ENCODE measurements around the gene WDFY3.

WDFY3 gene

GRCh38 chr4:84948056-84948455 lies 18.4 kb downstream of the WDFY3 start:
- peaks cover 4% of the 10 kb centered on the region for H3K36me3 ChIP-seq (ENCODE audit: insufficient read depth, low read length)
- H2AFZ ChIP-seq (ENCODE audit: low read length, unreplicated experiment), result no peak overlapping the region
- H3K79me2 ChIP-seq (ENCODE audit: control insufficient read depth, insufficient read depth, low read length, unreplicated experiment), result peaks cover 82% of the 10 kb centered on the region
- H3K4me3 ChIP-seq (ENCODE audit: low read depth, low read length), result no peak overlapping the region
- peaks cover 17% of the 10 kb centered on the region for H3K4me1 ChIP-seq (ENCODE audit: control insufficient read depth, insufficient read depth, low read length, unreplicated experiment)
- H3K27ac ChIP-seq (ENCODE audit: low read depth, low read length), result no peak overlapping the region
- H3K27me3 ChIP-seq (ENCODE audit: insufficient read depth, low read length), result no peaks in the 10 kb centered on the region

GRCh38 chr4:84944947-84945346 lies 21.5 kb downstream of the WDFY3 start:
- Histone ChIP-seq H3K4me3 (ENCODE audit: low read depth, low read length) (no peak overlapping the region), H3K79me2 (ENCODE audit: control insufficient read depth, insufficient read depth, low read length, unreplicated experiment) (peaks cover 79% of the 10 kb centered on the region), H2AFZ (ENCODE audit: low read length, unreplicated experiment) (no peak overlapping the region), H3K27me3 (ENCODE audit: insufficient read depth, low read length) (no peaks in the 10 kb centered on the region), H3K4me1 (ENCODE audit: control insufficient read depth, insufficient read depth, low read length, unreplicated experiment) (peaks cover 3% of the 10 kb centered on the region), H3K36me3 (ENCODE audit: insufficient read depth, low read length) (peaks cover 27% of the 10 kb centered on the region), H3K27ac (ENCODE audit: low read depth, low read length) (no peak overlapping the region)

- H3K4me1 ChIP-seq (ENCODE audit: control insufficient read depth, insufficient read depth, low read length, unreplicated experiment), result peaks cover 23% of the 10 kb centered on the region
- peaks cover 78% of the 10 kb centered on the region for H3K79me2 ChIP-seq (ENCODE audit: control insufficient read depth, insufficient read depth, low read length, unreplicated experiment)
- H3K27ac ChIP-seq (ENCODE audit: low read depth, low read length), result no peak overlapping the region
- no peaks in the 10 kb centered on the region for H3K27me3 ChIP-seq (ENCODE audit: insufficient read depth, low read length)
- no peak overlapping the region for H3K4me3 ChIP-seq (ENCODE audit: low read depth, low read length)
- H2AFZ ChIP-seq (ENCODE audit: low read length, unreplicated experiment), result no peak overlapping the region
- H3K36me3 ChIP-seq (ENCODE audit: insufficient read depth, low read length), result peaks cover 27% of the 10 kb centered on the region
Observed at GRCh38 chr4:84940960-84941359, 25.5 kb downstream of the WDFY3 start.

- no peak overlapping the region for H2AFZ ChIP-seq (ENCODE audit: low read length, unreplicated experiment)
- H3K27me3 ChIP-seq (ENCODE audit: insufficient read depth, low read length), result no peaks in the 10 kb centered on the region
- H3K27ac ChIP-seq (ENCODE audit: low read depth, low read length), result peak overlapping the region; percentile 72
- H3K4me1 ChIP-seq (ENCODE audit: control insufficient read depth, insufficient read depth, low read length, unreplicated experiment), result peaks cover 23% of the 10 kb centered on the region
- peaks cover 27% of the 10 kb centered on the region for H3K36me3 ChIP-seq (ENCODE audit: insufficient read depth, low read length)
- H3K79me2 ChIP-seq (ENCODE audit: control insufficient read depth, insufficient read depth, low read length, unreplicated experiment), result peaks cover 77% of the 10 kb centered on the region
- H3K4me3 ChIP-seq (ENCODE audit: low read depth, low read length), result no peak overlapping the region
Observed at GRCh38 chr4:84939113-84939512, 27.4 kb downstream of the WDFY3 start.

GRCh38 chr4:84938316-84938715 lies 28.2 kb downstream of the WDFY3 start:
- no peak overlapping the region for H2AFZ ChIP-seq (ENCODE audit: low read length, unreplicated experiment)
- no peaks in the 10 kb centered on the region for H3K27me3 ChIP-seq (ENCODE audit: insufficient read depth, low read length)
- H3K27ac ChIP-seq (ENCODE audit: low read depth, low read length), result peak overlapping the region; percentile 72
- peaks cover 23% of the 10 kb centered on the region for H3K4me1 ChIP-seq (ENCODE audit: control insufficient read depth, insufficient read depth, low read length, unreplicated experiment)
- H3K4me3 ChIP-seq (ENCODE audit: low read depth, low read length), result peak overlapping the region; percentile 2; the same call in 1 of the 2 replicates
- peaks cover 24% of the 10 kb centered on the region for H3K36me3 ChIP-seq (ENCODE audit: insufficient read depth, low read length)
- peaks cover 76% of the 10 kb centered on the region for H3K79me2 ChIP-seq (ENCODE audit: control insufficient read depth, insufficient read depth, low read length, unreplicated experiment)

GRCh38 chr4:84937381-84937977 lies 29.0 kb downstream of the WDFY3 start:
- no peaks in the 10 kb centered on the region for H3K27me3 ChIP-seq (ENCODE audit: insufficient read depth, low read length)
- H3K4me3 ChIP-seq (ENCODE audit: low read depth, low read length), result no peak overlapping the region
- peak overlapping the region; percentile 2; the same call in 1 of the 2 replicates for H3K27ac ChIP-seq (ENCODE audit: low read depth, low read length)
- peaks cover 18% of the 10 kb centered on the region for H3K36me3 ChIP-seq (ENCODE audit: insufficient read depth, low read length)
- no peak overlapping the region for H2AFZ ChIP-seq (ENCODE audit: low read length, unreplicated experiment)
- peaks cover 77% of the 10 kb centered on the region for H3K79me2 ChIP-seq (ENCODE audit: control insufficient read depth, insufficient read depth, low read length, unreplicated experiment)
- peaks cover 28% of the 10 kb centered on the region for H3K4me1 ChIP-seq (ENCODE audit: control insufficient read depth, insufficient read depth, low read length, unreplicated experiment)

- Histone ChIP-seq H3K4me3 (ENCODE audit: low read depth, low read length) (no peak overlapping the region), H3K79me2 (ENCODE audit: control insufficient read depth, insufficient read depth, low read length, unreplicated experiment) (peaks cover 73% of the 10 kb centered on the region), H3K27me3 (ENCODE audit: insufficient read depth, low read length) (no peaks in the 10 kb centered on the region), H3K27ac (ENCODE audit: low read depth, low read length) (no peak overlapping the region), H2AFZ (ENCODE audit: low read length, unreplicated experiment) (no peak overlapping the region), H3K36me3 (ENCODE audit: insufficient read depth, low read length) (peaks cover 6% of the 10 kb centered on the region), H3K4me1 (ENCODE audit: control insufficient read depth, insufficient read depth, low read length, unreplicated experiment) (peaks cover 30% of the 10 kb centered on the region)
Observed at GRCh38 chr4:84936123-84936522, 30.4 kb downstream of the WDFY3 start.

GRCh38 chr4:84932462-84932861 lies 34.0 kb downstream of the WDFY3 start:
- peaks cover 11% of the 10 kb centered on the region for H3K4me1 ChIP-seq (ENCODE audit: control insufficient read depth, insufficient read depth, low read length, unreplicated experiment)
- H3K79me2 ChIP-seq (ENCODE audit: control insufficient read depth, insufficient read depth, low read length, unreplicated experiment), result peaks cover 47% of the 10 kb centered on the region
- H3K27ac ChIP-seq (ENCODE audit: low read depth, low read length), result no peak overlapping the region
- H3K27me3 ChIP-seq (ENCODE audit: insufficient read depth, low read length), result no peaks in the 10 kb centered on the region
- peaks cover 25% of the 10 kb centered on the region for H3K36me3 ChIP-seq (ENCODE audit: insufficient read depth, low read length)
- H3K4me3 ChIP-seq (ENCODE audit: low read depth, low read length), result no peak overlapping the region
- no peak overlapping the region for H2AFZ ChIP-seq (ENCODE audit: low read length, unreplicated experiment)

GRCh38 chr4:84931961-84932360 lies 34.5 kb downstream of the WDFY3 start:
- H3K27ac ChIP-seq (ENCODE audit: low read depth, low read length), result no peak overlapping the region
- no peaks in the 10 kb centered on the region for H3K27me3 ChIP-seq (ENCODE audit: insufficient read depth, low read length)
- H3K4me1 ChIP-seq (ENCODE audit: control insufficient read depth, insufficient read depth, low read length, unreplicated experiment), result peaks cover 7% of the 10 kb centered on the region
- H3K4me3 ChIP-seq (ENCODE audit: low read depth, low read length), result no peak overlapping the region
- peaks cover 28% of the 10 kb centered on the region for H3K36me3 ChIP-seq (ENCODE audit: insufficient read depth, low read length)
- no peak overlapping the region for H2AFZ ChIP-seq (ENCODE audit: low read length, unreplicated experiment)
- H3K79me2 ChIP-seq (ENCODE audit: control insufficient read depth, insufficient read depth, low read length, unreplicated experiment), result peaks cover 45% of the 10 kb centered on the region

GRCh38 chr4:84931274-84931673 lies 35.2 kb downstream of the WDFY3 start:
- Histone ChIP-seq H3K4me3 (ENCODE audit: low read depth, low read length) (no peak overlapping the region), H3K4me1 (ENCODE audit: control insufficient read depth, insufficient read depth, low read length, unreplicated experiment) (peaks cover 7% of the 10 kb centered on the region), H3K79me2 (ENCODE audit: control insufficient read depth, insufficient read depth, low read length, unreplicated experiment) (peaks cover 40% of the 10 kb centered on the region)

GRCh38 chr4:84928089-84928488 lies 38.4 kb downstream of the WDFY3 start:
- no peak overlapping the region for H3K4me3 ChIP-seq (ENCODE audit: low read depth, low read length)
- peaks cover 28% of the 10 kb centered on the region for H3K36me3 ChIP-seq (ENCODE audit: insufficient read depth, low read length)
- no peak overlapping the region for H2AFZ ChIP-seq (ENCODE audit: low read length, unreplicated experiment)
- peaks cover 24% of the 10 kb centered on the region for H3K79me2 ChIP-seq (ENCODE audit: control insufficient read depth, insufficient read depth, low read length, unreplicated experiment)
- H3K4me1 ChIP-seq (ENCODE audit: control insufficient read depth, insufficient read depth, low read length, unreplicated experiment), result peaks cover 7% of the 10 kb centered on the region
- no peaks in the 10 kb centered on the region for H3K27me3 ChIP-seq (ENCODE audit: insufficient read depth, low read length)
- no peak overlapping the region for H3K27ac ChIP-seq (ENCODE audit: low read depth, low read length)

More at GRCh38 chr4:84931274-84931673, 35.2 kb downstream of the WDFY3 start:
- Histone ChIP-seq H2AFZ (ENCODE audit: low read length, unreplicated experiment) (no peak overlapping the region), H3K36me3 (ENCODE audit: insufficient read depth, low read length) (peaks cover 28% of the 10 kb centered on the region), H3K27ac (ENCODE audit: low read depth, low read length) (no peak overlapping the region), H3K27me3 (ENCODE audit: insufficient read depth, low read length) (no peaks in the 10 kb centered on the region)

Measured in ACC112 (cell line).